Keratinocyte (primary cell): Measurements from ENCODE around the gene TCP10L. TPM values are rescaled to one million over a fixed set of nuclear protein-coding genes. Genes with fewer than 3 reads are reported as not detected.

Experiments
- DNase-seq: peaks from one replicate; pipeline ENCODE4 v3.0.0-alpha.2; 2011; ENCODE audit warnings: low read depth, missing footprints, low spot score
- FAIRE-seq: peaks from 2 replicates; lab custom pipeline; 2011; peaks lifted over from hg19 to GRCh38; lab: Jason Lieb, UNC
- H2AFZ ChIP-seq: 2 replicates; pipeline ENCODE4 v1.6.0; 2012; ENCODE audit warnings: low read length, control low read depth, inconsistent platforms; ENCODE audit not compliant: control insufficient read depth
- H3K27ac ChIP-seq: 2 replicates; pipeline ENCODE4 v1.5.1; 2011; ENCODE audit warnings: low read length; ENCODE audit not compliant: control insufficient read depth, insufficient read depth
- H3K27me3 ChIP-seq: 3 replicates; pipeline ENCODE4 v1.6.0; 2011; ENCODE audit warnings: low read length; ENCODE audit not compliant: control insufficient read depth, insufficient read depth; ENCODE audit errors: extremely low read depth
- H3K36me3 ChIP-seq, 2 experiments: 2 replicates in 1 of 2; 3 replicates in 1 of 2; pipeline ENCODE4 v1.5.1; 2011; ENCODE audit warnings: low read length in 2 of 2, mild to moderate bottlenecking in 1 of 2; ENCODE audit not compliant: control insufficient read depth in 2 of 2, insufficient read depth in 2 of 2; ENCODE audit errors: extremely low read depth in 1 of 2
- H3K4me1 ChIP-seq: 3 replicates; pipeline ENCODE4 v1.5.1; 2011; ENCODE audit warnings: low read length; ENCODE audit not compliant: control insufficient read depth, insufficient read depth; ENCODE audit errors: extremely low read depth
- H3K4me2 ChIP-seq: 3 replicates; pipeline ENCODE4 v1.6.0; 2011; ENCODE audit warnings: low read depth, low read length; ENCODE audit not compliant: control insufficient read depth, insufficient read depth; ENCODE audit errors: extremely low read depth
- H3K4me3 ChIP-seq, 3 experiments: fragments of 200-600 bp in 1 of 3; sonication (generic) in 1 of 3; 2 replicates in 2 of 3; 3 replicates in 1 of 3; pipeline ENCODE4 v1.5.1; 2011 to 2016; ENCODE audit warnings: low read length in 3 of 3, mild to moderate bottlenecking in 3 of 3, control low read depth in 2 of 3, inconsistent platforms in 1 of 3, low read depth in 1 of 3, mixed read lengths in 1 of 3, mixed run types in 1 of 3, moderate library complexity in 1 of 3; ENCODE audit not compliant: control insufficient read depth in 2 of 3, insufficient read depth in 2 of 3; ENCODE audit errors: extremely low read depth in 1 of 3
- H3K79me2 ChIP-seq: 2 replicates; pipeline ENCODE4 v1.6.0; 2012; ENCODE audit warnings: low read length; ENCODE audit not compliant: control insufficient read depth, insufficient read depth
- H3K9ac ChIP-seq: 3 replicates; pipeline ENCODE4 v1.6.0; 2011; ENCODE audit warnings: low read length; ENCODE audit not compliant: control insufficient read depth, insufficient read depth; ENCODE audit errors: extremely low read depth
- H3K9me1 ChIP-seq: 3 replicates; pipeline ENCODE4 v1.6.0; 2011; ENCODE audit warnings: low read length; ENCODE audit not compliant: control insufficient read depth, insufficient read depth; ENCODE audit errors: extremely low read depth
- H3K9me3 ChIP-seq: 2 replicates; pipeline ENCODE4 v1.5.1; 2012; ENCODE audit warnings: low read depth, low read length; ENCODE audit not compliant: control insufficient read depth
- H4K20me1 ChIP-seq: 3 replicates; pipeline ENCODE4 v1.6.0; 2011; ENCODE audit warnings: low read length; ENCODE audit not compliant: control insufficient read depth, insufficient read depth; ENCODE audit errors: extremely low read depth
- CTCF ChIP-seq, 3 experiments: IDR thresholded peaks in 1 of 3; conservative IDR thresholded peaks in 1 of 3; optimal IDR thresholded peaks in 1 of 3; 2 replicates in 2 of 3; 3 replicates in 1 of 3; pipeline versions ENCODE3 to v1.5.1; 2011; ENCODE audit warnings: low read length in 3 of 3, mild to moderate bottlenecking in 3 of 3, moderate library complexity in 2 of 3, control low read depth in 1 of 3, inconsistent platforms in 1 of 3; ENCODE audit not compliant: insufficient read depth in 2 of 3; ENCODE audit errors: extremely low read depth in 1 of 3
- EZH2 ChIP-seq: IDR thresholded peaks from one replicate; pipeline ENCODE4 v1.6.1; 2012; ENCODE audit warnings: inconsistent platforms, mild to moderate bottlenecking, low read length, moderate library complexity
- dilution Hi-C: fragments of 300-500 bp; cut with MboI; formaldehyde crosslinking; loops from one replicate; pipeline ENCODE4 v1.7.0; 2020; ENCODE audit warnings: low sequenced_read_pairs; ENCODE audit not compliant: extremely low pct_ligation_motif_present
- polyA plus RNA-seq, 5 experiments: library from polyadenylated mRNA; depleted of rRNA in 3 of 5; stranded (reverse) in 3 of 5; stranded (forward) in 1 of 5; unstranded in 1 of 5; fragments of >200 nt; gene quantifications; 1 replicate in 1 of 5; 2 replicates in 3 of 5; 3 replicates in 1 of 5; pipeline versions ENCODE4 v1.2.1 to v1.2.3, GENCODE V29; 2011 to 2012; ENCODE audit warnings: missing spikeins in 2 of 5, low read depth in 1 of 5, low replicate concordance in 1 of 5

The TCP10L gene
- polyA plus RNA-seq, 1 donor (not counting 4 experiments of a cell fraction or from before 2014, with no cell fraction given) = 0.25 TPM

- no peak for FAIRE-seq
- TF ChIP-seq CTCF (optimal IDR thresholded peaks at IDR 0.05 in 1 of 3, IDR thresholded peaks at IDR 0.05 in 1 of 3, conservative IDR thresholded peaks at IDR 0.05 in 1 of 3; ENCODE audit: extremely low read depth in 1 of 3, insufficient read depth in 2 of 3, low read length in 3 of 3) = no peak
- no peak for DNase-seq
- dilution Hi-C loops = no loop called here
- Histone ChIP-seq H3K9me1 (no peaks in the 10 kb centered on the region), H3K36me3 (no peaks in the 10 kb centered on the region), H3K79me2 (no peaks in the 10 kb centered on the region), H3K4me3 (no peak overlapping the region), H3K27me3 (no peaks in the 10 kb centered on the region), H3K4me1 (no peaks in the 10 kb centered on the region), H3K27ac (no peak overlapping the region), H3K9ac (no peak overlapping the region), H2AFZ (no peak overlapping the region), H3K4me2 (no peak overlapping the region), H4K20me1 (no peaks in the 10 kb centered on the region), H3K9me3 (no peaks in the 10 kb centered on the region)
These were observed 3.6 kb downstream of the TCP10L start for GRCh38 chr21:32581732-32582131.

- H3K9me1 ChIP-seq = no peaks in the 10 kb centered on the region
- H3K4me2 ChIP-seq = no peak overlapping the region
- H3K79me2 ChIP-seq = no peaks in the 10 kb centered on the region
- H4K20me1 ChIP-seq = no peaks in the 10 kb centered on the region
- no peak overlapping the region for H2AFZ ChIP-seq
- H3K27ac ChIP-seq = no peak overlapping the region
- H3K4me1 ChIP-seq = no peaks in the 10 kb centered on the region
- dilution Hi-C loops = no loop called here
- DNase-seq (no peak), FAIRE-seq (no peak)
- H3K9ac ChIP-seq = no peak overlapping the region
- no peaks in the 10 kb centered on the region for H3K36me3 ChIP-seq
- no peaks in the 10 kb centered on the region for H3K9me3 ChIP-seq
- no peak for TF ChIP-seq CTCF (optimal IDR thresholded peaks at IDR 0.05 in 1 of 3, IDR thresholded peaks at IDR 0.05 in 1 of 3, conservative IDR thresholded peaks at IDR 0.05 in 1 of 3; ENCODE audit: extremely low read depth in 1 of 3, insufficient read depth in 2 of 3, low read length in 3 of 3)
- no peak for TF ChIP-seq EZH2
- no peaks in the 10 kb centered on the region for H3K27me3 ChIP-seq
- no peak overlapping the region for H3K4me3 ChIP-seq
These were observed 4.4 kb downstream of the TCP10L start for GRCh38 chr21:32580949-32581348.
